Subcutaneous adipose tissue (tissue), 4 donors: ENCODE measurements around the gene PSME2. TPM values are rescaled to one million over a fixed set of nuclear protein-coding genes. Genes with fewer than 3 reads are reported as not detected.

ENCODE experiments used
- CTCF ChIP-seq: fragments of 450-650 bp; IDR thresholded peaks from one replicate; pipeline ENCODE4 v1.5.1; 2016; ENCODE audit warnings: low read depth, mild to moderate bottlenecking, control low read depth, antibody characterized with exemption, moderate library complexity
- total RNA-seq, 4 donors: library from RNA; depleted of rRNA; stranded (reverse); fragments of >200 nt; gene quantifications; one replicate each; pipeline ENCODE4 v1.1.0, GENCODE V29; 2016

Gene PSME2, protein sequence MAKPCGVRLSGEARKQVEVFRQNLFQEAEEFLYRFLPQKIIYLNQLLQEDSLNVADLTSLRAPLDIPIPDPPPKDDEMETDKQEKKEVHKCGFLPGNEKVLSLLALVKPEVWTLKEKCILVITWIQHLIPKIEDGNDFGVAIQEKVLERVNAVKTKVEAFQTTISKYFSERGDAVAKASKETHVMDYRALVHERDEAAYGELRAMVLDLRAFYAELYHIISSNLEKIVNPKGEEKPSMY
- 10 to 100 TPM; 34.5 to 42.8 (median 39.5) TPM for total RNA-seq

DNA sequence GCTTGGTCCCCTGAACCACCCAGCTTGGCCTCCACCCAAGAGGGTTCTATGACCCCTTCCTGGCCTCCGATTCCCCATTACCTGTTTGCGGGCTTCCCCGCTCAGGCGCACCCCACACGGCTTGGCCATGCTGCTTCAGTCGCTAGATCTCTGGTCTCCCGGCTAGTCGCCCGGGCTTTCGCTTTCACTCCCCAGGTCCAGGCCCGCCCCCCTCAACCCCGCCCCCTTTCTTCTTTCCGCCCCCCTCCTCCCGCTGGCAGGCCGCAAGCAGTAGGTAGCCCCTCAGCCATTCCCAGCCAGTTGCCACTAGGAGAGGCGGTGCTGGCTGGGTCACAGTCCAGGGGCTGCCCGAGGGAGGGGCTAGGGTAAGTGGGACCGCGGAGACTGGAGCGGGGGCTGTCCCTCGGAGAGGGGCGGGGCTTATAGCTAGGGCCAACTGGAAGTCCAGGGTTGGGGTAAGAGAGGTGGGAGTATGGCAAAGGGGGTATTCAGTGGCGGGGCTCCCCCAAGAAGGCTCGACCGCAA lies at the start of gene PSME2:
TSS of gene PSME2 (minus strand) at position 158 of the 525 bp plus-strand sequence. CDS start at position 129, 29 bp downstream.
- no peak for TF ChIP-seq CTCF

DNA sequence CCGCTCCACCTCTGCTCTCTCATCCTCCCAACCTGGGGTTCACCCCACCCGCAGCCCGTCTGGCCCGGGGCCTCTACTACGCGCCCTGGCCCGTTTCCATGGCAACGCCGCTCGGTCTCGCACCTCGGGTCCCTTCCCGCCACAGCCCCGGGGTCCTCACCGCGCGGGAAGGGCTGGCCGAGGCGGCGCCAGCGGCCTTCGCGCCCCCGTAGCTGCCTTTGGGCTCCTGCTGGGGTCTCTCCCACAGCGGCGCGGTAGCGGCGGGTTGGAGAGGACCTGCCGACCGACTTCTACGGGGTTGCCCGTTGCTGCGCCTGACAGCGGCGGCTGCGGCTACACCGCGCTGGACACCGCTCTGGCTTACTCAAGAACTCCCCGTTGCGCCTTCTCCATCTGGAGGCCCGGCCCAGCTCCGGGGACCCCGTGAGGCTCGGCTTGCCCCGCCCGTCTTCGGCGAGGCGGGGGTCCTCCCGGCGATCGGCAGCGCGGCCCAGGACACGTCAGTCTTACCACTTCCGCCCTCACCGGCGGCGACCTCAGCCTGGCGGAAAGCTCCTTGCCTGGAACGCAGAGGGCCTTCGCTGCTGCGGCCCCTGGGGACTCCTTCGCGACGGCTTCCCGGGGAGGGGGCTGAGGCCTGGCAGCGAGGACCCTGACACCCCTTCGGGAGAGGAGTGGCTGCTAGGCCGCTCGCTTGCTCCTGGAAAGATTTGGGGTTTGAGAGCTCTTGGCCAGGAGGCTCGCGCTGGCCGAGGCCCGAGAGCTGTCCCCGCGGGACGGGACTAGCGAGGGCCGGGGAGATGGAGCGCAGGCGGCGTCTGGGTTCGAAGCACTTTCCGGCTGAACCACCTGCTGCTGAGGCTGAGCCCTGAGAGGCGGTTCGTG lies 49.0 kb upstream of the PSME2 start, which contains the start of gene TM9SF1:
TSS of gene TM9SF1 (minus strand) at position 256 of the 885 bp plus-strand sequence. CDS start 422 bp downstream, outside the sequence.
- TF ChIP-seq CTCF: no peak

DNA sequence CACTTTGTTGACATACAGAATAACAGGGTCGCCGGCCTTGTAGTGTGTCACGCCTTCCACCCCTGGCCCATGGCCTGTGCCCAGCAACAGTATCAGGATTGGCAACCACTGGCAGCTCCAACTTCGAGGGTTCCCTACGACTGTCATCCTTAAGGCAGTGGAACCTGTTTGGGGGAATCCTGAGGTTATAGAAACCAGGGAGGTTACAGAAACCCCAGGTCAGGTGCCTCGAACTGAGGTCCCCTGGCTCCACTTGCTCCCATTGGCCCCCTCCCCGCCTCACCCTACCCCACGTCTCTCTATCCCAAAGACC lies 48.4 kb upstream of the PSME2 start:
- TF ChIP-seq CTCF: no peak

DNA sequence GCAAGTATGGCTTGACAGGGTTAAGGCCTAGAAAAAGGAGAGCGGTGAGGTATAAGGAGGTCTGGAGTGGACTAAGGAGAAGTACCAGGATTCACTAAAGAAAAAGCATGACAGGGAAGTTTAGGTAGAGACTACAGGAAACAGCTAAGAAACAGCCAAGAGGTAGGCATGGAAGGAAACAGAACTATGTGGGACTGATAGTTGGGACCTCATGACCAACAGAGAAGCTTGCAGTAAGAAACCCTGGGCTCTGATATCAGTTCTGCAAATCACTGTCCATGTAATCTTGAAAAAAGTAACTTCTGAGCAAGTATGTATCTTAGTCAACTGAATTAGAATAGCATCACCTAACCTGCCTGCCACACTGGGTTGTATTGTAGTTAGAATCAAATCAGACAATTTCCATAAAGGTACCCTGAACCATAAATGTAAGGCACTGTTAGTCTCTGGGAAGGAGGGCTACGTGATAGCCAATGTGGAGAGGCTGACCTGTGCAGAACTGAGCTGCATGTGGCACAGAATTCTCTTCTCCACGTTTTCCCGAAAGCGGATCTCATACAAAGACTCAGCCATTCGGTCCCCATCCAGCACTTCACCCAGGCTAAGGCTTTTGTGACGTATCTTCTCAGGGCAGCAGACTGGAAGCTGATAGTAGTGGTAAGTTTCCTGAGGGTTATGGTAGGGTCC lies 47.9 kb upstream of the PSME2 start:
- no peak for TF ChIP-seq CTCF

GRCh38 chr14:24192933-24193332 lies 46.5 kb upstream of the PSME2 start:
- no peak for TF ChIP-seq CTCF

DNA sequence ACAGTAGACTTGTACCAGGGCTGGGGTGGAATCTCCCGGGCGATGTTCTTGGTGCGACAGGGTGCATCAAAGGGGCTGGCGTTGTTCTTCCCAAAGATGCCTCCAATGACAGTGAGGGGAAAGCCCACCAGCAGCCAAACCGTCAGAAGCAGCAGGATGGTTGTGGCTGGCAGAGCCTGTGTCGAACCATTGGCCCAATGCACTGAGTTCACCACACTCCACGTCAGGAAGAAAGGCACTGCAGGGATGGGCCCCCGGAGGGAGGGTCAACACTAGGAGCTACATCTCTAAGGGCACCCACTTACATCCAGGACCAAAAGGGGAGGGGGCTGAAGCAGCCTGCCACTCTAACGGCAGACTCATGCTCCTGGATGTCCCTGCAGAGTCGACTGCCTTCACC lies 44.0 kb upstream of the PSME2 start:
- TF ChIP-seq CTCF: no peak

DNA sequence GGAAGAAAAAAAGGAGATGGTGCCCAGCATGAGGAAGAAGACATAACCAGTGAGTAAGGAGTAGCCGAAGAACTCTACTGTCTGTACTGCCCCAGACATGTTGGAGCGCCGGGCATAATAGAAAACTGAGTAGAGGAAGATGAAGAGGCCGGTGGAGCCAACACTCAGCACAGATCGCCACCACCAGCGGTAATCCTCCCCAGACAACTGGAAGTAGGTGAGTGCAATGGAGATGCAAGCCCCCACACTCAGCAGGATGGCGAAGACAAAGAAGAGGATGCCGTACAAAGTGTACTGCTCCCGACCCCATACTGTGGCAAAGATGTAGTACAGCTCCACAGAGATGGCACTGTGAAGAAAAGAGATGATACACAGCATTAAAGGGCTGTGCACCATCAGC lies 43.0 kb upstream of the PSME2 start:
- TF ChIP-seq CTCF: no peak
